Right atrium auricular region (tissue), 2 donors: Measurements from ENCODE around the gene PPFIA2. TPM values are rescaled to one million over a fixed set of nuclear protein-coding genes. Genes with fewer than 3 reads are reported as not detected.

Experiments
- DNase-seq: peaks from one replicate; pipeline ENCODE4 v3.0.0-alpha.2; 2019; ENCODE audit warnings: low spot score
- H3K27ac ChIP-seq, 2 donors: fragments of 200-600 bp; sonication (generic); 1 replicate in 1 of 2; 2 replicates in 1 of 2; pipeline ENCODE4 v1.5.1; 2016 to 2019
- H3K27me3 ChIP-seq, 2 donors: fragments of 200-600 bp; sonication (generic); one replicate each; pipeline versions ENCODE4 v1.5.1 to v1.6.0; 2017 to 2019
- H3K36me3 ChIP-seq: fragments of 200-600 bp; sonication (generic); one replicate; pipeline ENCODE4 v1.5.1; 2016
- H3K4me1 ChIP-seq, 2 donors: fragments of 200-600 bp; sonication (generic); one replicate each; pipeline versions ENCODE4 v1.5.1 to v1.6.0; 2017 to 2019
- H3K4me3 ChIP-seq, 2 donors: fragments of 200-600 bp; sonication (generic); 1 replicate in 1 of 2; 2 replicates in 1 of 2; pipeline ENCODE4 v1.5.1; 2017 to 2019; ENCODE audit warnings: mild to moderate bottlenecking in 1 of 2, moderate library complexity in 1 of 2
- H3K9me3 ChIP-seq, 2 donors: fragments of 200-600 bp; sonication (generic); one replicate each; pipeline ENCODE4 v1.5.1; 2019
- total RNA-seq, 2 donors: library from RNA; depleted of rRNA; stranded (reverse); fragments of >200 nt; gene quantifications; one replicate each; pipeline ENCODE4 v1.1.0, GENCODE V29; 2016
- TF ChIP-seq, protein P1 (sequence below), 2 donors: fragments of 200-600 bp; sonication (generic); IDR thresholded peaks; one replicate each; pipeline ENCODE4 v1.5.1; 2019; ENCODE audit warnings: antibody characterized with exemption in 2 of 2

Gene PPFIA2
- total RNA-seq, 2 donors from 2014 or later: 0.20 to 0.48 TPM

DNA sequence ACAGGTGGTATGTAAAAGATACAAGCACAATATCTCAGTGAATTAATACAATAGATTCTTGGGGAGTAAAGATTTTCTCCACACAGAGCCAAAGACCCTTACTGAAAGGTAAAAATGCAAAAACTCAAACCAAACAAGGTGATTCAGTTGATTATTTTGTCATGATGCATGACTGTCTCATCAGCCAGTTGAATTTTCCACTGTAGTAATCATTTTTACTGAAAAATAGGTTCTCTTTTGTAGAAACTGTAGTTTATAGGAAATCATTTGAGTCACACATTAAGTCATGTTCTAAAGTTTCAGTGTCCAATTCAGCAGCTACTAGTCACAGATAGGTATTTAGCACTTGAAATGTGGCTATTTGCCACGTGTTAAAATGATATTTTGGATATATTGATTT lies 53.6 kb downstream of the PPFIA2 start:
- Histone ChIP-seq H3K27ac (no peak overlapping the region), H3K4me1 (no peaks in the 10 kb centered on the region), H3K4me3 (no peak overlapping the region), H3K36me3 (no peaks in the 10 kb centered on the region), H3K9me3 (peaks cover 0 to 3% of the 10 kb centered on the region in 2 donors), H3K27me3 (no peaks in the 10 kb centered on the region)
- TF ChIP-seq, protein P1, sequence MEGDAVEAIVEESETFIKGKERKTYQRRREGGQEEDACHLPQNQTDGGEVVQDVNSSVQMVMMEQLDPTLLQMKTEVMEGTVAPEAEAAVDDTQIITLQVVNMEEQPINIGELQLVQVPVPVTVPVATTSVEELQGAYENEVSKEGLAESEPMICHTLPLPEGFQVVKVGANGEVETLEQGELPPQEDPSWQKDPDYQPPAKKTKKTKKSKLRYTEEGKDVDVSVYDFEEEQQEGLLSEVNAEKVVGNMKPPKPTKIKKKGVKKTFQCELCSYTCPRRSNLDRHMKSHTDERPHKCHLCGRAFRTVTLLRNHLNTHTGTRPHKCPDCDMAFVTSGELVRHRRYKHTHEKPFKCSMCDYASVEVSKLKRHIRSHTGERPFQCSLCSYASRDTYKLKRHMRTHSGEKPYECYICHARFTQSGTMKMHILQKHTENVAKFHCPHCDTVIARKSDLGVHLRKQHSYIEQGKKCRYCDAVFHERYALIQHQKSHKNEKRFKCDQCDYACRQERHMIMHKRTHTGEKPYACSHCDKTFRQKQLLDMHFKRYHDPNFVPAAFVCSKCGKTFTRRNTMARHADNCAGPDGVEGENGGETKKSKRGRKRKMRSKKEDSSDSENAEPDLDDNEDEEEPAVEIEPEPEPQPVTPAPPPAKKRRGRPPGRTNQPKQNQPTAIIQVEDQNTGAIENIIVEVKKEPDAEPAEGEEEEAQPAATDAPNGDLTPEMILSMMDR (IDR thresholded peaks at IDR 0.05): no peak
- DNase-seq: no peak

DNA sequence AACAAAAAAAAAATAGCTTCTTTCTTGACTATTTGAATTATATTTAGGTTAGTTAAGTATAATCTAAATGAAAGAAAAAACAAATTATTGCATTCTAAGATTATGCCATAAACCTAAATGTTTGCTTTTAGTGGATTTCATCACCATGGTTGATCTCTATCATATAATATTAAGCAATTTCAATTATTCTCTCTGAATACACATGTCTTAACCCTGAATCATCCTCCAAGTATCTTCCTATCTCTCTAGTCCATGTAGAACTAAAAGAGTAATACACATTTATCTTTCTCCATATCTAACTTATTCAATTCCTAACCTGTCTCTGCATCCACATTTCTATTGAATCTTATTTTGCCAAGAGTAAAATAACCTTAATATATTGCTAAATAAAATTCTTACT lies 59.6 kb downstream of the PPFIA2 start:
- no peak overlapping the region for H3K4me3 ChIP-seq
- no peaks in the 10 kb centered on the region for H3K9me3 ChIP-seq
- H3K27me3 ChIP-seq: no peaks in the 10 kb centered on the region
- TF ChIP-seq, protein P1 (IDR thresholded peaks at IDR 0.05): no peak
- no peak overlapping the region for H3K27ac ChIP-seq
- no peak for DNase-seq
- H3K36me3 ChIP-seq: no peaks in the 10 kb centered on the region
- no peaks in the 10 kb centered on the region for H3K4me1 ChIP-seq

DNA sequence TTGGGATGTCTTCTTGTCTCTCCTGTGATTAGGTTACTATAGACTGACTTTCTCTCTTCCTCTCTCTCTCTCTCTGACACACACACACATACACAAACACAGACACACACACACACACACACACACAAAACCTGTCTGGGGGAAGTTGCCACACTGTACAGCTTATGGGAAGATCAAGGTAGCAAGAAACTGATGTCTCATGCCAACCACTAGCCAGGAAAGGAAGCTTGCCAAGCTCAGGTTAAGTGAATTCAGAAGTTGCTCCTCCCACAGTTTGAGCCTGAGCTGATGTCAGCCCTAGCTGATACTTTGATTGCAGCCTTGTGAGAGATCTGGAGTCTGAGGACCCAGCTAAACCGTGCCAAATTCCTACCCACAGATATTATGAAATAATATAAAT lies 67.1 kb downstream of the PPFIA2 start:
- DNase-seq: no peak
- no peaks in the 10 kb centered on the region for H3K4me1 ChIP-seq

DNA sequence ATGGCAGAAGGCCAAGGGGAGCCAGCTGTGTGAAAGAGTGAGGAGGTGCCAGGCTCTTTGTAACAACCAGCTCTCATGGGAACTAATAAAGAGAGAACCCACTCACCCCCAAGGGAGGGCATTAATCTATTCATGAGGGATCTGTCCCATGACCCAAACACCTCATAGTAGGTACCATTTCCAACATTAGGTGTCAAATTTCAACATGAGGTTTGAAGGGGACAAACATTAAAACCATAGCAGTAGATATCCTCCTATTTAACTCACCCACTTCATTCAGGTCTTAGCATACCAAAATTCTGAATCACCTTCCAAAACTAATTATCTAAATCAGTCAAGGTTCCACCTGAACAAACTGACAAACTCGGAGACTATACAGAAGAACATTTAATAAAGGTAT lies 75.3 kb downstream of the PPFIA2 start:
- Histone ChIP-seq H3K4me1 (no peaks in the 10 kb centered on the region), H3K9me3 (no peaks in the 10 kb centered on the region), H3K27me3 (no peaks in the 10 kb centered on the region), H3K4me3 (no peak overlapping the region), H3K36me3 (no peaks in the 10 kb centered on the region), H3K27ac (no peak overlapping the region)
- TF ChIP-seq, protein P1 (IDR thresholded peaks at IDR 0.05): no peak
- no peak for DNase-seq

More for the DNA sequence above, 67.1 kb downstream of the PPFIA2 start:
- Histone ChIP-seq H3K36me3 (no peaks in the 10 kb centered on the region), H3K27me3 (no peaks in the 10 kb centered on the region), H3K9me3 (no peaks in the 10 kb centered on the region), H3K27ac (no peak overlapping the region), H3K4me3 (no peak overlapping the region)
- TF ChIP-seq, protein P1 (IDR thresholded peaks at IDR 0.05): no peak

DNA sequence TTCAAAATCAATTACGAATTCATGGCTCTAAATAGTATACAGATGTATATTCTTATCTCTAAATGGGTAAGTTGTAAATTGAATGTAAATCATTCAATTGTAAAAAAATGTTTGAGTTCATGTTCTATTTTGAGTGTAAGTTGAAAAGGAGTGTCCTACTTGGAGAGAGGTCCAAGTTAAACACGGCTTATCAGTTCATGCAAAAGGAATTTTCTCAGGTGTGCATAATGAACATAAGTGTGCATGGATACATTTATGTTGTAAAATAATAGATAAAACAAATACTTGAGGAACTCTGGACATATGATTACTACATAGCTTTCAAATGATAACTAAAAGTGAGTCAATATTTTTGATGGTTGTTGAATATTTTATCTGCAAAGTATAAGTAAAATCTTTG lies 79.5 kb downstream of the PPFIA2 start:
- no peaks in the 10 kb centered on the region for H3K9me3 ChIP-seq
- no peak overlapping the region for H3K27ac ChIP-seq
- no peaks in the 10 kb centered on the region for H3K36me3 ChIP-seq
- DNase-seq: no peak
- no peak overlapping the region for H3K4me3 ChIP-seq
- no peaks in the 10 kb centered on the region for H3K27me3 ChIP-seq
- no peaks in the 10 kb centered on the region for H3K4me1 ChIP-seq
- TF ChIP-seq, protein P1 (IDR thresholded peaks at IDR 0.05): no peak

DNA sequence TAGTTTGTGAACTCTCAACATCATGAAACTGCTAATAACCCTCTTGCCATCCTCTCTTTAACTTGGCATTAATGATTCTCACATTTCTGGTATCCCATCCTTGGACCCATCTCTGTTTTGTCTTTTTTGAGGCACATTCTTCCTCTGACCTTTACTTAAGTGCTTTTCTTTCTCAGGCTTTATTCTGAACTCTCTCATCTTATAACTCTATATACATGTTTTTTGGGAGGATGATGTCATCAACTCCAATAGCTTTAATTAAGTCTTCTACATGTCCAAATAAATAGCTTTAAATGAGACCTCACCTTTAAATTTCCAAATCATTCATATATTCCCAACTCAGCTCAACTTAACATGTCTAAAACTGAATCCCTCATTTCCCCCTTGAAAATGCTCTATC lies 88.4 kb downstream of the PPFIA2 start:
- TF ChIP-seq, protein P1 (IDR thresholded peaks at IDR 0.05): no peak

More for the DNA sequence above, 88.4 kb downstream of the PPFIA2 start:
- Histone ChIP-seq H3K4me1 (no peaks in the 10 kb centered on the region), H3K4me3 (no peak overlapping the region), H3K27ac (no peak overlapping the region), H3K27me3 (no peaks in the 10 kb centered on the region), H3K9me3 (no peaks in the 10 kb centered on the region), H3K36me3 (no peaks in the 10 kb centered on the region)
- DNase-seq: no peak
